Choroid plexus epithelial cell (primary cell): ENCODE results near the gene ST6GALNAC3.

Experiments used
- DNase-seq: peaks from one replicate; pipeline ENCODE4 v3.0.0-alpha.2; 2010; ENCODE audit warnings: low read depth
- H3K4me3 ChIP-seq: 2 replicates; pipeline ENCODE4 v1.5.1; 2011; ENCODE audit warnings: low read depth, mild to moderate bottlenecking, control low read depth, low read length, moderate library complexity
- TF ChIP-seq, protein P1 (sequence below): conservative IDR thresholded peaks from 2 replicates; pipeline ENCODE4 v1.5.1; 2011; ENCODE audit warnings: low read depth, mild to moderate bottlenecking, control low read depth, inconsistent platforms, low read length, moderate library complexity

The ST6GALNAC3 gene

DNA sequence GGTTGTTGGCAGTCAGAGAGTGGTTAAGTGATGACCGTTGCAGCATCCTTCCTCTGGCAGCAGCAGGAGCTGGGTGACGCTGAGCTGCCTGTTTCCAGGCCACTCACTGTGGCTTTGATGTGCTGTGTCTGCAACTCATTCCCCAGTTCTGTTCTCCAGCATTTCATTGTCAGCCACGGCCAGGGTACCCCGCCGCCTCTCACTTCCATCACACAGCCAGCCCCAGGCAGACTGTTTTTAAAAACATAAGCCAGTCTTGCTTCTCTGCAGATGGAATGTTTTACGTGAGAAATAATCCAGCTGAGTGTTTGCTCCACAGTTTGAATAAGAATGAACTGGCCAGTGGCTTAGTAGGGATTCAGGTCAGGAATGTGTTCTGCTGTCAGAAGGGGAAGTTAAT lies 21.5 kb upstream of the ST6GALNAC3 start:
- TF ChIP-seq, protein P1, sequence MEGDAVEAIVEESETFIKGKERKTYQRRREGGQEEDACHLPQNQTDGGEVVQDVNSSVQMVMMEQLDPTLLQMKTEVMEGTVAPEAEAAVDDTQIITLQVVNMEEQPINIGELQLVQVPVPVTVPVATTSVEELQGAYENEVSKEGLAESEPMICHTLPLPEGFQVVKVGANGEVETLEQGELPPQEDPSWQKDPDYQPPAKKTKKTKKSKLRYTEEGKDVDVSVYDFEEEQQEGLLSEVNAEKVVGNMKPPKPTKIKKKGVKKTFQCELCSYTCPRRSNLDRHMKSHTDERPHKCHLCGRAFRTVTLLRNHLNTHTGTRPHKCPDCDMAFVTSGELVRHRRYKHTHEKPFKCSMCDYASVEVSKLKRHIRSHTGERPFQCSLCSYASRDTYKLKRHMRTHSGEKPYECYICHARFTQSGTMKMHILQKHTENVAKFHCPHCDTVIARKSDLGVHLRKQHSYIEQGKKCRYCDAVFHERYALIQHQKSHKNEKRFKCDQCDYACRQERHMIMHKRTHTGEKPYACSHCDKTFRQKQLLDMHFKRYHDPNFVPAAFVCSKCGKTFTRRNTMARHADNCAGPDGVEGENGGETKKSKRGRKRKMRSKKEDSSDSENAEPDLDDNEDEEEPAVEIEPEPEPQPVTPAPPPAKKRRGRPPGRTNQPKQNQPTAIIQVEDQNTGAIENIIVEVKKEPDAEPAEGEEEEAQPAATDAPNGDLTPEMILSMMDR = no peak
- H3K4me3 ChIP-seq = no peak overlapping the region
- DNase-seq = no peak

DNA sequence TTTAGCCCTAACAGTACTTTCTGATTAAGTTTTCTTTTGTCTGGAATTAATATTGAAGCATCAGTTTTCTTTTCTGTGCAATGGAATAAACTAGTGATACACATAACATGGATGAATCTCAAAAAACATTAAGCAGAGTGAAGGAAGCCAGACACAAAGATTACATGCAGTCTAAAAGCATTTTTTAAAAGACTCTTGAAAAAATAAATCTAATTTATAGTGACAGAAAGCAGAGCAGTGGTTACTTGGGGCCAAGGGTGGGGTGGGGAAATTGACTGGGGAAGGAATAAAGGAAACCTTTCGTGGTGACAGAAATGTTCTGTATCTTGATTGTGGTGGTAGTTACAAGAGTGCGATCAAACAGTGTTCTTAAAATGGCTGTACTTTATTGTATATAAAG lies 20.2 kb upstream of the ST6GALNAC3 start:
- H3K4me3 ChIP-seq = no peak overlapping the region
- TF ChIP-seq, protein P1 = no peak
- no peak for DNase-seq

DNA sequence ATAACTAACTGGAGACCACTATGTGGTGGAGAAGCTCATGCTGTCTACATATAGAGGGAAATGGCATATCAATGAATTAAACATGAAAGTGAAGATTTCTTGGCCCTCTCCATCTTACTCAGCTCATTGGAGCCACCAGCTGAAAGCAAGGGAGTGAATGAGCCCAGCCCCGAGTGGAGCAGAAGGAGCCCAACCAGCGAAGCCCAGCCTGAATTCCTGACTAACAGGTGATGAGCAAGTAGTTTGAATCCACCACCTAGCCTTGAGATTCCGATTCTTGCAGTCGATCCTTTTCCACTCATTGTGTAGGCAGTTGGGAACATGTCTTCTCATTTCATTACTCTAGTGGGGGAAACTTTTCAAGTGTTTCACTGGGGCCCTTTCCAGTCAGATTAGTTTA lies 18.6 kb upstream of the ST6GALNAC3 start:
- TF ChIP-seq, protein P1 = no peak
- no peak overlapping the region for H3K4me3 ChIP-seq

DNA sequence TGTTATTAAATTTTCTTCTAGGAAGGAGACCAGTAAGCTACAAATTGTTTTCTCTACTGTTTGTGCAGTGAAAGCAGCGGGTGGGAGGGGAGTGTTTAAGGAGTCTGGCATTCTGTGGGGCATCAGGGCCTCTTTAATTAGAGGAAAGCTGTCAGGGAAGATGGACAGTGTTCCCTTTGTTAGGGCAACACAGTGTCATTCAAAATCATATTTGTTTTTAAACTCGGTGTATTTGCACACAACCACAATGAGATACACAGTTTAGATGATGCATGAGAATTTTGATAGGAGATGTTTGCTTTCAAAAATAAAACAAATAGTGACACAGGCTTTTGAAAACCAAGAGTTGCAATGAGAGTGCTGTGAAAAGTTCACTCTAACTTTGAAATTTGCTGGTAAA lies 15.1 kb upstream of the ST6GALNAC3 start:
- TF ChIP-seq, protein P1 = no peak
- H3K4me3 ChIP-seq = no peak overlapping the region
- no peak for DNase-seq

More for the DNA sequence above, 18.6 kb upstream of the ST6GALNAC3 start:
- no peak for DNase-seq

- no peak for DNase-seq
- H3K4me3 ChIP-seq = no peak overlapping the region
- TF ChIP-seq, protein P1 = no peak
These were observed 9.3 kb upstream of the ST6GALNAC3 start for GRCh38 chr1:76065270-76065669.

DNA sequence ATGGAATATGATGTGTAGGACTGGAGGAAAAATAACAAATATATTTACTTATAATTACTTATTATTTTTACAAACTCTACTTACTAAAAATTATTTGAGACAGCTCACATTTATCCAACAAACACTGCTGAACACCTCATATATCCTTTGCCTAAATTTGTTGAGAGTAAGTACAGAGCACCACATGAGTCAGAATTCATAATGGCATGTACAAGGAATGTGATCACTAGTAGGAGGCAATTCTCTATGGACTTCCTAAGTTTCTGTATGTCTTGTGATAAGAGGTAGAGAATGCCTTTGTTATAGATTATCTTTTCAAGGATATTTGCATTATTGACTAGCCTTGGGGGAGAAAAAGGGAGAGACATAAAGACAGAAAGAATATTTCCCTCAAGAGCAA lies 8.2 kb upstream of the ST6GALNAC3 start:
- TF ChIP-seq, protein P1 = no peak
- H3K4me3 ChIP-seq = no peak overlapping the region
- DNase-seq = peak; percentile 44

GRCh38 chr1:76068542-76068941 lies 6.0 kb upstream of the ST6GALNAC3 start:
- no peak overlapping the region for H3K4me3 ChIP-seq
- TF ChIP-seq, protein P1 = no peak
- peak; percentile 25 for DNase-seq
